Measurements from ENCODE around the gene MRO. TPM values are rescaled to one million over a fixed set of nuclear protein-coding genes. Genes with fewer than 3 reads are reported as not detected.

MRO gene
- total RNA-seq (not detected), polyA plus RNA-seq (not detected)

DNA sequence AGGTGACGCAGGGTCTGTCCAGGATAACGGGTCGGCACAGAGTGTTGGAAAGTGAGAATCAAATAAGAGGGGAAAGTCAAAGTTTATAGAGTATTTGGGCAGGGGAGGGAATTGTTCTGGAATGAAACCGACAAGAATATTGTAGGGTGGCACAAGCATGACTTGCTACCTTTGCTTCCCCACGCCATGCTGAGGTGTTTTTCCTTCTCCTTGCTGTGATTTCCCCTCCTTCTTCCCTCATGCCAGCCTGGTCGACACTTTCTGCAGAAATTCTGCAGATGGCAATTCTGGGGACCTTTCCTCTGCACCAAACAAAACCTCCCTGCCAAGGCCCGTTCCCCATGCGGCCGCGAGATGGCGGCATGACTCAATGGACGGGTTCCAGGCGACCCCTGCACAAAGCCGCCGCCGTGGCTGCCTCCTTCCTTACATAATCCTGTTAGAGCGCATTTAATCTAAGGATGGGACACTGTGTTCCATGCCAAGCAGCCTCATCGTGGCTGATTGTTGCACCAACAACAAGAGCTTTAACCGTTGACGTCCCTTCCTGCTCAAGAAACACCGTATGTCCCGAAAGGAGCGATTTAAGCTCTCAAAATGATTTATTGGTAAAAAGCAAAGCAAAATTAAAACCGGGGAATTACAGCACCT is at the start of gene MRO:
TSS of gene MRO (minus strand) at position 289 of the 651 bp plus-strand sequence. CDS start 10,616 bp downstream, outside the sequence.
- H3K4me1 ChIP-seq (ENCODE audit: insufficient read depth, low read length) = peaks cover 20% of the 10 kb centered on the region
- no peak within 1 kb of the TSS for H3K27ac ChIP-seq (ENCODE audit: low read depth, low read length)
- CTCF ChIA-PET (ENCODE audit: partially characterized antibody) = interaction anchor here (0.6 to 9.4 kb wide), 27 partner anchors 9 to 642 kb away, joined by 3 to 120 read pairs (median 4); partner anchors contain the start of genes ME2 and SMAD4
- H3K27ac Mint-ChIP-seq = no peak within 1 kb of the TSS
- H3K27me3 ChIP-seq (ENCODE audit: insufficient read depth, low read length) = peaks cover 4% of the 10 kb centered on the region
- no peaks in the 10 kb centered on the region for H3K9me3 ChIP-seq (ENCODE audit: control insufficient read depth in 1 of 2, low read length in 2 of 2)
- H3K4me3 ChIP-seq (ENCODE audit: low read length in 2 of 2) = peak within 1 kb of the TSS in 1 of 2 donors; percentile 59
- peaks cover 0 to 2% (median 0%) of the 10 kb centered on the region in 8 donors for H3K9me3 Mint-ChIP-seq
- peak; percentile 71 to 77 (median 75) for DNase-seq
- H3K4me1 Mint-ChIP-seq = no peaks in the 10 kb centered on the region
- H3K4me3 Mint-ChIP-seq = peak within 1 kb of the TSS in 1 of 8 donors; percentile 43
- intact Hi-C loops (cut with micrococcal nuclease) = loop anchor here (1.0 to 5.0 kb wide), 5 partner anchors 58 to 902 kb away; partner anchors contain the start of gene ELAC1
- H3K27me3 Mint-ChIP-seq = peaks cover 8 to 17% of the 10 kb centered on the region in 2 donors
- no peaks in the 10 kb centered on the region for H3K36me3 ChIP-seq (ENCODE audit: insufficient read depth, low read length)
- POLR2A ChIA-PET (ENCODE audit: partially characterized antibody) = interaction anchor here (0.6 to 1.0 kb wide), 2 partner anchors 59 to 210 kb away, joined by 3 to 5 read pairs; partner anchors contain the start of genes ME2 and SMAD4
- no peaks in the 10 kb centered on the region for H3K36me3 Mint-ChIP-seq

DNA sequence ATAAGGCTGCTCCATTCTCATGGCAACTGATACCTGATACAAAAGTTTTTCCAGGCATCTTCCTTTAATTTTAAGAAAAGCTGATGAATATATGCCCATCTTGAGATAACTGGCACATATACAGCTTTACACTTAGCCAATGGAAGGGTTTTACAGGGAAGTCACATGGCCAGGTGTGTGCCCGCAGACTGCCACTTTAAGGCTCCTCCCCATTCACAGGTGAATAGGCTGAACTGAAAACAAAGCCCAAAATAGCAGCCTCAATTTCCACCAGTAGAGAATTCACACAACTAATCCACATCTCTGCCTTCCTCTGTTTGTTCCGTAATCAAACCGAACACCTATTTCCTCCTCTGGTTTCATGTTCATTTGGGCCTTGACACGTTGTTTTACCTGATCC is 49.3 kb upstream of the MRO start:
- Mint-ChIP-seq H3K27me3 (no peaks in the 10 kb centered on the region), H3K4me1 (no peaks in the 10 kb centered on the region), H3K27ac (no peak overlapping the region), H3K9me3 (no peaks in the 10 kb centered on the region), H3K4me3 (no peak overlapping the region), H3K36me3 (no peaks in the 10 kb centered on the region)
- CTCF ChIA-PET (ENCODE audit: partially characterized antibody) = no interaction called here
- H3K36me3 ChIP-seq (ENCODE audit: insufficient read depth, low read length) = no peaks in the 10 kb centered on the region
- DNase-seq = no peak
- intact Hi-C loops (cut with micrococcal nuclease) = no loop called here
- H3K27me3 ChIP-seq (ENCODE audit: insufficient read depth, low read length) = no peaks in the 10 kb centered on the region
- POLR2A ChIA-PET (ENCODE audit: partially characterized antibody) = no interaction called here
- H3K27ac ChIP-seq (ENCODE audit: low read depth, low read length) = no peak overlapping the region
- no peak overlapping the region for H3K4me3 ChIP-seq (ENCODE audit: low read length in 2 of 2)
- H3K4me1 ChIP-seq (ENCODE audit: insufficient read depth, low read length) = no peaks in the 10 kb centered on the region
- H3K9me3 ChIP-seq (ENCODE audit: control insufficient read depth in 1 of 2, low read length in 2 of 2) = no peaks in the 10 kb centered on the region

DNA sequence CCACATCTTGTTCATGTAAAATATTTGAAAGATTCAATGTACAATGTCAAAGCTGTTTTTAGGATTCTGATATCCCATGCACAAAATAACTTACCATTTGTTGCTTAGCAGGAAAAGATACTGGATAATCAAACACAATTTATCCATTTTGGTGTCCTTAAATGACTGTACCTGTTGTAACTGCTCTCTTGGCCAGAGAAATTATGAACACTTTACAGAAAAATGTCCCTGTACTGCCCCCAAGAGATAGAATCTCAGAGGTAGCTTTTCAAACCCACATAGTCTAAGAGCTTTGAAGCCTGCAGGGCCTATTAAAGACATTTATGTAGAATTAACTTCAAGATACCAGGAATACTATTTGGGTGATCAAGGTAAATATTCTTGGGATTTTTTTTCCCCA is 46.9 kb upstream of the MRO start:
- Histone ChIP-seq H3K27me3 (ENCODE audit: insufficient read depth, low read length) (no peaks in the 10 kb centered on the region), H3K36me3 (ENCODE audit: insufficient read depth, low read length) (no peaks in the 10 kb centered on the region), H3K9me3 (ENCODE audit: control insufficient read depth in 1 of 2, low read length in 2 of 2) (no peaks in the 10 kb centered on the region), H3K27ac (ENCODE audit: low read depth, low read length) (no peak overlapping the region), H3K4me3 (ENCODE audit: low read length in 2 of 2) (no peak overlapping the region), H3K4me1 (ENCODE audit: insufficient read depth, low read length) (no peaks in the 10 kb centered on the region)
- no peaks in the 10 kb centered on the region for H3K9me3 Mint-ChIP-seq
- peaks cover 0 to under 1% of the 10 kb centered on the region in 2 donors for H3K27me3 Mint-ChIP-seq
- H3K4me3 Mint-ChIP-seq = no peak overlapping the region
- ChIA-PET POLR2A (ENCODE audit: partially characterized antibody) (interaction anchor here (1.1 kb wide), 1 partner anchor 12 kb away, joined by 5 read pairs; the partner anchor contains the start of gene ME2), CTCF (ENCODE audit: partially characterized antibody) (no interaction called here)
- intact Hi-C loops (cut with micrococcal nuclease) = no loop called here
- H3K36me3 Mint-ChIP-seq = no peaks in the 10 kb centered on the region
- no peaks in the 10 kb centered on the region for H3K4me1 Mint-ChIP-seq
- no peak overlapping the region for H3K27ac Mint-ChIP-seq
- no peak for DNase-seq

DNA sequence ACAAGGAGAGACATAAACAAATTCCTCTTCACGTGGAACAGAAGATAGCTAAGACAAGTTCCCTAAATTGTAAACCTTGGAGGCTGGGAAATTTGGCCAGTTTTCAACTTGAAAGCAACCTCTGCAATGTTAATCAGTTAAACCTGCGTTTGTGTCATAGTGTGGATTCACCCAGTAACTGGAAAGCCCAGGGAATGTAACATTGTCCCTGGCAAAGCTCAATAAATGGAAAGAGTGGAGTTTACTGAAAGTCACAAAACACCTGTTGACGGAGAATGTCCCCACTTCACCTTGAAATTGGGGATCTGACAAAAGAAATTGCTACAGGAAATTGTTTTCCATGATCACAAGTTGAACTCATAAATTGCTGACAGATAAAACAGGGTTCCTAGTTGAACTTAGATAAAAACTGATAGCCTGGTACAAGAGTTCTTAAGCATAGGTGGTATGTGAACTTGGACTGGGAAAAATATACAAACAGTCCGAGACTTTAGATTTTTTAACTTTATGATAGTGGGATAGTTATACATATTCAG is 44.1 kb upstream of the MRO start:
- Histone ChIP-seq H3K27me3 (ENCODE audit: insufficient read depth, low read length) (no peaks in the 10 kb centered on the region), H3K9me3 (ENCODE audit: control insufficient read depth in 1 of 2, low read length in 2 of 2) (no peaks in the 10 kb centered on the region), H3K27ac (ENCODE audit: low read depth, low read length) (no peak overlapping the region), H3K36me3 (ENCODE audit: insufficient read depth, low read length) (no peaks in the 10 kb centered on the region), H3K4me3 (ENCODE audit: low read length in 2 of 2) (no peak overlapping the region), H3K4me1 (ENCODE audit: insufficient read depth, low read length) (no peaks in the 10 kb centered on the region)
- Mint-ChIP-seq H3K4me1 (no peaks in the 10 kb centered on the region), H3K9me3 (no peaks in the 10 kb centered on the region), H3K27me3 (peaks cover 0 to 3% of the 10 kb centered on the region in 2 donors), H3K36me3 (no peaks in the 10 kb centered on the region), H3K4me3 (no peak overlapping the region), H3K27ac (no peak overlapping the region)
- POLR2A ChIA-PET (ENCODE audit: partially characterized antibody) = no interaction called here
- CTCF ChIA-PET (ENCODE audit: partially characterized antibody) = no interaction called here
- intact Hi-C loops (cut with micrococcal nuclease) = no loop called here
- no peak for DNase-seq

DNA sequence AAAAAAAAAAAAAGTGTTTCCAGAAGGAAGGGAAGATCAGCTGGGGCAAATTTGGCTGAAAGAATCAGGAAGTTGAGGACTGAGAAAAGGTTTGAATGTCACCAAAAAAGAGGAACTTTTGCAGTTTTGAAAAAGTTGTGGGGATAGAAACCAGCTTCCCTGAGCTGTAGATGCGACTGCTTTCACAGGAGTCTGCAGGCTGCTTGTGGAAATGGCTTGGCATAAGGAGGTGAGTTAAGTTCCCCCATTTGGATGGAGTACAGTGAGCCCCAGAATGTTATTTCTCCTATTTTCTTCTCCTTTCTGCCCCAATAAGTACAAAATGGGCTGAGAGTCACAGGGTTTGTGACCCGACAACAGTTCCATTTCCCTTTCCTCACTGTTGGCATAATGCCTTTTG is 42.6 kb upstream of the MRO start:
- Mint-ChIP-seq H3K36me3 (no peaks in the 10 kb centered on the region), H3K27ac (no peak overlapping the region), H3K27me3 (peaks cover 0 to 3% of the 10 kb centered on the region in 2 donors), H3K4me3 (no peak overlapping the region), H3K4me1 (no peaks in the 10 kb centered on the region), H3K9me3 (no peaks in the 10 kb centered on the region)
- no peaks in the 10 kb centered on the region for H3K4me1 ChIP-seq (ENCODE audit: insufficient read depth, low read length)
- CTCF ChIA-PET (ENCODE audit: partially characterized antibody) = no interaction called here
- H3K36me3 ChIP-seq (ENCODE audit: insufficient read depth, low read length) = no peaks in the 10 kb centered on the region
- intact Hi-C loops (cut with micrococcal nuclease) = no loop called here
- no peak overlapping the region for H3K4me3 ChIP-seq (ENCODE audit: low read length in 2 of 2)
- DNase-seq = no peak
- H3K27me3 ChIP-seq (ENCODE audit: insufficient read depth, low read length) = no peaks in the 10 kb centered on the region
- H3K27ac ChIP-seq (ENCODE audit: low read depth, low read length) = no peak overlapping the region
- no peaks in the 10 kb centered on the region for H3K9me3 ChIP-seq (ENCODE audit: control insufficient read depth in 1 of 2, low read length in 2 of 2)
- POLR2A ChIA-PET (ENCODE audit: partially characterized antibody) = no interaction called here

GRCh38 chr18:50861617-50862016 is 41.8 kb upstream of the MRO start:
- Mint-ChIP-seq H3K4me1 (peaks cover 0 to 2% (median 0%) of the 10 kb centered on the region in 4 donors), H3K4me3 (no peak overlapping the region), H3K9me3 (no peaks in the 10 kb centered on the region), H3K36me3 (no peaks in the 10 kb centered on the region), H3K27ac (no peak overlapping the region), H3K27me3 (peaks cover 0 to 3% of the 10 kb centered on the region in 2 donors)
- Histone ChIP-seq H3K9me3 (ENCODE audit: control insufficient read depth in 1 of 2, low read length in 2 of 2) (no peaks in the 10 kb centered on the region), H3K4me1 (ENCODE audit: insufficient read depth, low read length) (no peaks in the 10 kb centered on the region), H3K27me3 (ENCODE audit: insufficient read depth, low read length) (no peaks in the 10 kb centered on the region), H3K36me3 (ENCODE audit: insufficient read depth, low read length) (no peaks in the 10 kb centered on the region), H3K27ac (ENCODE audit: low read depth, low read length) (no peak overlapping the region), H3K4me3 (ENCODE audit: low read length in 2 of 2) (no peak overlapping the region)
- intact Hi-C loops (cut with micrococcal nuclease) = no loop called here
- ChIA-PET CTCF (ENCODE audit: partially characterized antibody) (interaction anchor here (1.3 kb wide), 1 partner anchor 181 kb away, joined by 3 read pairs; no protein-coding TSS in a partner anchor), POLR2A (ENCODE audit: partially characterized antibody) (no interaction called here)
- DNase-seq = no peak

DNA sequence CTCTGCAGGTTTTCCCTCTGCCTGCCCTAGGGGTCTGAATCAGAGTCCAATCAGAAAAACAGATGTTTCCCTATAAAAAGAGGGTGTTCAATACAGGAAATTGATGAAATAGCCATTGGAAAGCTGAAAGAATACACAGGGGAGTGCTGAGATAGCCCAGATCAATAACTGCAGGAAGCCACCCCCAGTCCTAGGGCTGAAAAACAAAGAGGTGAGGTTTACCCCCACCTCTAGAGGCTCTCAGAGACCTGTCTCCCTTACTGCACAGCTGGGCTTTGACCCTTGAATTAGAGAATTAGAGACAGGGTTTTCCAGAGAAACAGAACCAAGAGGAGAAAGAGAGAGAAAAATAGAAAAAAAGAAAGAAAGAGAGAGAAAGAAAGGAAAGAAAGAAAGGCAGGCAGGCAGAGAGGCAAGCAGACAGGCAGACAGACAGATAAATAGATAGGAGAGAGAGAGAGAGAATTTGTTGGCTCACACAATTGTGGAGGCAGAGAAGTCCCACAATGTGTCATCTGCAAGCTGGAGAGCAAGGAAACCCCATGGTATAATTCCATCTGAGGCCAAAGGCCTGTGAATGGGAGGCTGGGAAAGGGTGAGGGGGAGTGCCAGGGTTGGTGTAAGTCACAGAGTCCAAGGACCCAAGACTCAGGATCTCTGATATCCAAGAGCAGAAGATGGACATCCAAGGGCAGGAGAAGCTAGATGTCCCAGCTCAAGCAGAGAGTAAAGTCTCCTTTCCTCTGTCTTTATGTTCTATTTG is 40.2 kb upstream of the MRO start:
- no peak overlapping the region for H3K27ac Mint-ChIP-seq
- H3K4me3 Mint-ChIP-seq = no peak overlapping the region
- Histone ChIP-seq H3K27ac (ENCODE audit: low read depth, low read length) (no peak overlapping the region), H3K27me3 (ENCODE audit: insufficient read depth, low read length) (no peaks in the 10 kb centered on the region), H3K9me3 (ENCODE audit: control insufficient read depth in 1 of 2, low read length in 2 of 2) (no peaks in the 10 kb centered on the region), H3K4me3 (ENCODE audit: low read length in 2 of 2) (no peak overlapping the region), H3K36me3 (ENCODE audit: insufficient read depth, low read length) (no peaks in the 10 kb centered on the region), H3K4me1 (ENCODE audit: insufficient read depth, low read length) (no peaks in the 10 kb centered on the region)
- DNase-seq = no peak
- POLR2A ChIA-PET (ENCODE audit: partially characterized antibody) = no interaction called here
- intact Hi-C loops (cut with micrococcal nuclease) = no loop called here
- H3K27me3 Mint-ChIP-seq = peaks cover 0 to 3% of the 10 kb centered on the region in 2 donors
- H3K4me1 Mint-ChIP-seq = peaks cover 0 to 2% (median 0%) of the 10 kb centered on the region in 4 donors
- no peaks in the 10 kb centered on the region for H3K36me3 Mint-ChIP-seq
- CTCF ChIA-PET (ENCODE audit: partially characterized antibody) = interaction anchor here (1.3 kb wide), 1 partner anchor 183 kb away, joined by 3 read pairs; no protein-coding TSS in a partner anchor
- no peaks in the 10 kb centered on the region for H3K9me3 Mint-ChIP-seq
